HepG2 (cell line): ENCODE measurements around the gene ARL4D. TPM values are rescaled to one million over a fixed set of nuclear protein-coding genes. Genes with fewer than 3 reads are reported as not detected.

ENCODE experiments used
- ATAC-seq: fragments of 200-7000 bp; cut with Tn5 transposase; 3 replicates; pipeline ENCODE4 v1.9.1; 2020; ENCODE audit warnings: mild to moderate bottlenecking, moderate library complexity
- BruUV-seq: library from RNA; stranded (reverse); fragments of 400-500 nt; replicated peaks from 2 replicates; lab custom pipeline; 2021; lab: Mats Ljungman, UMichigan
- CTCF ChIA-PET: fragments of 300-600 bp; formaldehyde crosslinking; extraction: SDS; loops from one replicate; lab custom pipeline; 2021; ENCODE audit warnings: low total read pairs, inconsistent platforms, low intra/inter-chr PET ratio; lab: Yijun Ruan, JAX
- POLR2A ChIA-PET: fragments of 350-600 bp; sonication (Branson Sonifier 250); formaldehyde crosslinking; loops from one replicate; lab custom pipeline; 2020; ENCODE audit warnings: antibody characterized with exemption, inconsistent platforms; lab: Yijun Ruan, JAX
- DNase-seq: peaks from one replicate; pipeline ENCODE4 v3.0.0-alpha.2; 2015; ENCODE audit warnings: low spot score
- FAIRE-seq: peaks from 3 replicates; lab custom pipeline; 2011; peaks lifted over from hg19 to GRCh38; lab: Jason Lieb, UNC
- H2AFZ ChIP-seq: one replicate; pipeline ENCODE4 v1.6.1; 2011; ENCODE audit warnings: low read length, inconsistent platforms
- H3K27ac ChIP-seq: fragments of 300-600 bp; 3 replicates; pipeline ENCODE4 v1.8.0; 2011; ENCODE audit warnings: mixed run types, mild to moderate bottlenecking, mixed read lengths, low read length, inconsistent platforms; ENCODE audit not compliant: insufficient read depth; ENCODE audit errors: extremely low read length
- H3K27me3 ChIP-seq, 2 experiments: fragments of 200-600 bp in 1 of 2; 2 replicates in 1 of 2; 3 replicates in 1 of 2; pipeline versions ENCODE4 v1.6.0 to v1.8.0; 2011; ENCODE audit warnings: low read length in 2 of 2, mild to moderate bottlenecking in 2 of 2, moderate library complexity in 2 of 2, inconsistent platforms in 1 of 2; ENCODE audit not compliant: insufficient read depth in 2 of 2, control insufficient read depth in 1 of 2
- H3K36me3 ChIP-seq, 2 experiments: fragments of 200-600 bp in 1 of 2; replicated peaks in 1 of 2; 2 replicates in 1 of 2; 3 replicates in 1 of 2; pipeline versions ENCODE4 v1.5.1 to v1.8.0; 2011; ENCODE audit warnings: low read length in 2 of 2, inconsistent platforms in 1 of 2; ENCODE audit not compliant: insufficient read depth in 2 of 2, control insufficient read depth in 1 of 2
- H3K4me1 ChIP-seq: 2 replicates; pipeline ENCODE4 v1.5.1; 2012; ENCODE audit warnings: low read length, inconsistent platforms; ENCODE audit not compliant: insufficient read depth
- H3K4me2 ChIP-seq: 2 replicates; pipeline ENCODE4 v1.6.0; 2011; ENCODE audit warnings: low read depth, low read length, inconsistent platforms
- H3K4me3 ChIP-seq, 3 experiments: fragments of 200-600 bp in 1 of 3; sonication (generic), shearing (Covaris generic) in 1 of 3; replicated peaks in 1 of 3; 2 replicates each; pipeline ENCODE4 v1.5.1; 2011 to 2016; ENCODE audit warnings: low read length in 3 of 3, inconsistent platforms in 2 of 3, low read depth in 2 of 3, mild to moderate bottlenecking in 2 of 3, control low read depth in 1 of 3, mixed read lengths in 1 of 3; ENCODE audit not compliant: insufficient read depth in 1 of 3
- H3K79me2 ChIP-seq: one replicate; pipeline ENCODE4 v1.6.1; 2011; ENCODE audit warnings: low read length, inconsistent platforms; ENCODE audit not compliant: insufficient read depth
- H3K9ac ChIP-seq: 2 replicates; pipeline ENCODE4 v1.6.0; 2011; ENCODE audit warnings: mild to moderate bottlenecking, low read depth, low read length, inconsistent platforms; ENCODE audit not compliant: insufficient read depth
- H3K9me3 ChIP-seq: 2 replicates; pipeline ENCODE4 v1.5.1; 2012; ENCODE audit warnings: mild to moderate bottlenecking, low read length
- H4K20me1 ChIP-seq: 2 replicates; pipeline ENCODE4 v1.6.0; 2011; ENCODE audit warnings: inconsistent platforms, mild to moderate bottlenecking, low read length, moderate library complexity; ENCODE audit not compliant: insufficient read depth
- ARID4A ChIP-seq: sonication (generic); formaldehyde crosslinking; IDR thresholded peaks from 2 replicates; pipeline ENCODE4 v1.5.0; 2020; ENCODE audit warnings: mild to moderate bottlenecking, missing genetic modification reagents, borderline replicate concordance
- ATF1 ChIP-seq: IDR thresholded peaks from 2 replicates; pipeline ENCODE4 v1.6.1; 2016; ENCODE audit warnings: mild to moderate bottlenecking, control low read depth
- IKZF4 ChIP-seq: sonication (generic); formaldehyde crosslinking; IDR thresholded peaks from 2 replicates; pipeline ENCODE4 v1.5.1; 2020; ENCODE audit warnings: borderline replicate concordance, mild to moderate bottlenecking, low read depth, missing genetic modification reagents; ENCODE audit errors: not compliant biosample characterization
- RELA ChIP-seq: sonication (generic); formaldehyde crosslinking; IDR thresholded peaks from 2 replicates; pipeline ENCODE4 v1.4.0; 2020; ENCODE audit warnings: missing genetic modification reagents
- ZNF512 ChIP-seq: sonication (generic); formaldehyde crosslinking; IDR thresholded peaks from 2 replicates; pipeline ENCODE4 v1.4.0; 2020; ENCODE audit warnings: mild to moderate bottlenecking, missing genetic modification reagents
- ZNF574 ChIP-seq: sonication (generic); formaldehyde crosslinking; IDR thresholded peaks from 2 replicates; pipeline ENCODE4 v1.4.0; 2020; ENCODE audit warnings: missing genetic modification reagents
- ZNF710 ChIP-seq: sonication (generic); formaldehyde crosslinking; IDR thresholded peaks from 2 replicates; pipeline ENCODE4 v1.5.0; 2020; ENCODE audit warnings: mild to moderate bottlenecking, missing genetic modification reagents, borderline replicate concordance
- ZNF761 ChIP-seq: sonication (generic); formaldehyde crosslinking; conservative IDR thresholded peaks from 2 replicates; pipeline ENCODE4 v1.4.0; 2020; ENCODE audit warnings: mild to moderate bottlenecking, missing genetic modification reagents
- ZNF780A ChIP-seq: sonication (generic); formaldehyde crosslinking; IDR thresholded peaks from 2 replicates; pipeline ENCODE4 v1.8.0; 2022; ENCODE audit warnings: mild to moderate bottlenecking, missing genetic modification reagents, moderate library complexity
- WGBS: methylation state at CpG from one replicate; pipeline ENCODE4 v1.1.6; 2017; ENCODE audit warnings: low lambda C conversion rate; 5-methylcytosine and 5-hydroxymethylcytosine counted together
- in situ Hi-C: cut with HindIII; loops from 2 replicates; pipeline ENCODE4 v1.10.0; 2017; ENCODE audit warnings: low pct_unique_long_range_greater_than_20kb; ENCODE audit not compliant: extremely low pct_ligation_motif_present
- intact Hi-C: fragments of 100-400 bp; cut with micrococcal nuclease; formaldehyde crosslinking; loops from one replicate; pipeline ENCODE4 v1.10.0; 2022; ENCODE audit not compliant: unreplicated experiment
- polyA plus RNA-seq, 8 experiments: library from polyadenylated mRNA; depleted of rRNA in 3 of 8; stranded (reverse) in 7 of 8; unstranded in 1 of 8; fragments of >200 nt; fragmentation: Illumina TruSeq in 4 of 8; extraction: Trizol in 4 of 8; gene quantifications; 2 replicates each; pipeline versions ENCODE4 v1.2.1 to v1.2.3, GENCODE V29; 2011 to 2016; ENCODE audit warnings: low read depth in 4 of 8, missing spikeins in 1 of 8, mixed read lengths in 1 of 8; ENCODE audit not compliant: insufficient read depth in 1 of 8
- total RNA-seq, 5 experiments: library from RNA; depleted of rRNA; stranded (reverse); fragments of >200 nt; fragmentation: Illumina TruSeq; extraction: Trizol; gene quantifications; 2 replicates each; pipeline ENCODE4 v1.2.3, GENCODE V29; 2016; ENCODE audit warnings: low read depth in 1 of 5

Gene ARL4D
- total and polyA plus RNA-seq, 2 of the 13 experiments (the other 11 are each of a cell fraction or from before 2014, with no cell fraction given): 9.0 to 25.9 TPM

GRCh38 chr17:43382776-43383175, 16.0 kb upstream of the ARL4D start (continued):
- TF ChIP-seq ARID4A (CRISPR knock-in tag): no peak
- no peak for TF ChIP-seq ZNF574
- TF ChIP-seq RELA (CRISPR knock-in tag): no peak
- TF ChIP-seq, all 625 proteins: peak for 3

GRCh38 chr17:43383372-43383771, 15.4 kb upstream of the ARL4D start:
- DNase-seq: no peak
- Histone ChIP-seq H3K4me2 (no peak overlapping the region), H3K79me2 (no peaks in the 10 kb centered on the region), H3K4me1 (peaks cover 77% of the 10 kb centered on the region), H3K27ac (peak overlapping the region; percentile 82), H3K27me3 (no peaks in the 10 kb centered on the region), H2AFZ (no peak overlapping the region), H3K9me3 (peaks cover 21% of the 10 kb centered on the region), H3K4me3 (no peak overlapping the region), H4K20me1 (no peaks in the 10 kb centered on the region), H3K9ac (no peak overlapping the region), H3K36me3 (no peaks in the 10 kb centered on the region)
- 87% methylated on average over 3 of the region's 3 CpGs for WGBS
- no TSS peak for BruUV-seq
- POLR2A ChIA-PET: interaction anchor here (0.7 to 6.4 kb wide), 6 partner anchors 10 to 97 kb away, joined by 3 to 386 read pairs (median 8); no protein-coding TSS in a partner anchor
- ATAC-seq: no peak
- FAIRE-seq: no peak
- intact Hi-C loops: no loop called here
- in situ Hi-C loops: no loop called here
- CTCF ChIA-PET: no interaction called here
- TF ChIP-seq ATF1 (CRISPR knock-in tag): no peak
- TF ChIP-seq ZNF710: 0 out of 2 replicates have a peak, but pooled peaks have one; percentile 5
- no peak for TF ChIP-seq IKZF4 (CRISPR knock-in tag)
- 0 out of 2 replicates have a peak, but pooled peaks have one; percentile 43 for TF ChIP-seq ZNF761 (CRISPR knock-in tag)
- TF ChIP-seq ZNF512 (CRISPR knock-in tag): peak; percentile 94
- no peak for TF ChIP-seq ZNF780A (CRISPR knock-in tag)
- TF ChIP-seq, all 625 proteins: peak for 3
